HPDE6-E6E7 (cell line): ENCODE measurements around the gene CARMIL1.
"Not testable (repeated sequence)": the region's sequence is repeated elsewhere in the genome, so short reads cannot be mapped to it uniquely, and the experiment has no call there.

ENCODE experiments used
- DNase-seq: peaks from one replicate; pipeline ENCODE4 v3.0.0; 2011; ENCODE audit warnings: missing footprints; ENCODE audit errors: extremely low spot score

Gene CARMIL1

DNA sequence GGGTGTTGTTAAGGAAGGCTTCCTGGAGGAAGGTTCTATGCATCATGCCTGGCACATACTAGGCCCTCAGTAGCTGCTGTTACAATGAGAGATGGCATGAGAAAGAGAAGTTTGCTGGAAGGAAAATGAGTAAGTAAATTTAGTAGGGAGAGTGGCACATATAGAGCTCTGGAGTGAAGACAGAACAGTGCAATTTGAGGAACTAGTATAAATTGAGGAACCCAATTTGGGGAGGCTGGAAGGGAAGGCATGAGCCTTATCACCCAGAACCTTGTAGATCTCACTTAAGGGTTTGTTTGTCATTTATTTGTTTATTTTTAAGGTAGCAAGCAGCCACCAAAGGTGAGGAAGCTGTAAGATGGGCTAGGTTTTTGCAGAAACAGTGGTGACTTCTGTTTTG lies 285.8 kb downstream of the CARMIL1 start:
- DNase-seq, result no peak

DNA sequence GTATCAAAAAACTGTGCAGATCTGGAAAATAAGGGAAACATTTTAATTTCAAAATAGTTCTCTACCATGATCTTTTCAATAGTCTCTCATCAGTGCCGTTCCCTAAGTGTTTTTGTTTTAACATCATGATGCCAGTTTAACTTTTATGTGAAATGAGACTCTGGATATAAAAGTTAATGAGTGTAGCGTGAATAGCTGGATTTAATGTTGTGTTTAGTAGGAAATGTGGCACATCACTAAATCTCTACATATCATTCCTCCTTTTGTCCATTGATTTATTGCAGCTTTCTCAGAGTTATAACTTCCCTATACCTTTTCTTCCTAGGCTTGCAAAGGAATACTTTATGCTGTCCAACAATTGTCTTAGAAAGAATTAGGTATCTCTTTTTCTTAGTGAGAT lies 291.4 kb downstream of the CARMIL1 start:
- no peak for DNase-seq

DNA sequence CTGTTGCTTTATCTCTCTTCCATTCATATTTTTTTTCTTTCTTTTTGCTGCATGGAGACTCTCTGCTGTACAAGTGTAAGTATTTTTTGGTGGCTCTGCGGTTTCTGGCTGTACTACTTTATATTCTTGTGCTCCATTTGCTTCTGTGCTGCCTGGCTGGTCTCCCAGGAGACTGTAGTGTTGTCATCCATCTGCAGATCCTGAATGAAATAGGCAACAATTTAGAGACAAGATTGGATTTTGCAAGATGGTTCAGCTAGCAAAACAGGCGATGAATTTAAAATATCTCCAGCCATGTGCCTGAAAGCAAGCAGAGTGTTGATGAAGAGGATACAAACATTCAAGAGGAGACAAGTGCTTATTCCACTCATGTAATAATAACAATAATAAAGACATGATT lies 297.7 kb downstream of the CARMIL1 start:
- no peak for DNase-seq

DNA sequence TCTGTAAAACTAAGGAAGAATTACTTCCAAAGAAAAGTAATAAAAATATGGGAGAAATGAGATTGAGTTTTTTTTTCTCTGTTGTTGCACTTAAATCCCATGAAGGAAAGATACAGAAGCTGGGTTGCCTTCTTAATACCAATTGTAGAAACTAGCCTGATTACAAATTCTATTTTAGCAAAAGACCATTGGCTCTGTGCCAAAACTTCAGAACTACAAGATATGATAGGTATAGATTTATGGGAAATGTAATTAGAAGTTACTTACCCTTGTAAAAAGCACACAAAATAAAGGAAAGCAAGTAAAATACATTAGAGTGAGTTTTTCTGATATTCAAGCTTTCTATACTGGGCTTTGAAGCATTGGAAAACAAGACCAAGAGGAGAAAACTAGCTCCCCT lies 299.4 kb downstream of the CARMIL1 start:
- DNase-seq, result no peak

DNA sequence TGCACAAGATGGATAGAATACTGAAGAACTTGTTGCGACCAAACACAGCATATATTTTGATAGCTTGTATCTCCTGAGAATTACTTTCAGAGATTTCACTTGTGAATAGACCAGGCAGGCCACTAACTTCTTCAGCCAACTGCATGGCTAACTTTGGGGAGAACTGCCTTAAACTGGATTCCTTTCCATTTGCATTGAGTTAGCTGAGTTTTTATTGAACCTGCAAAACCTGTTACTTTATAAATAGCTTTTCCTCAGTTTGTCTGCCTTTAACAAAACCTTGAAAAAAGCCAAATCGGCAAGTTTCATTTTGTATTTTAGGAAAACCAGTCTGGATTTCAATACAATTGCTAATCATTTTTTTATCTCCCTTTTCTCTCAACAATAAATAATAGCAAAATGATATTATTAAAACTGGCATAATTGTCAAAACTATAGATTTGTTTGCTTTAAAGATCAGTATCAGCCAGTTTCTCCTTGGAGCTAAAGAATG lies 300.3 kb downstream of the CARMIL1 start:
- no peak for DNase-seq

DNA sequence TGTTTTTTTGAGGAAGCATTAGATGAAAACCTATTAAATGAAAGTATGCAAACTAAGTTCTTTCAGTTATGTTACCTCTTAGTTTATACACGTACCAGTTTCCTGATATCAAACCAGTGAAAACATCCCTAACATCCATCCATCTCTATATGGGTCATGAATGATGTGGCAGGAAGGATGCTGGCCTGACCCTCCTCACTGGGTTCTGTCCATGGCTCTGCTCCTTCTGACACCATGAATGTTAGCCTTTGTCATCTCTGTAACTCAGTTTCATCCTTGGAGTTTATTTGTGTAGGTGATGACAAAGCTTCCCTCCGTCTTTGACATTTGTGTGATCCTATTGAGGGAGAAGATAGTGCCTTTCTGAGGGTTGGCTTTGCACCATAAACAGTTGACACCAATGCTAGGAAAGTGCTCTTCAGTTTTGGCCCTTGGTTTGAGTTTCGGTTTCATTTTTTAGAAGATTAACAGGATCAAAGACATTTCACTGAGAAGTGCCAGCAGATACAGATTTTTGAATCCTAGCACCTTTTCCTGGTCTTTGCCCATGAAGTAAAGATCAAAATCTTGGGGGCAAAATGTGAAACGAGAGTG lies 300.8 kb downstream of the CARMIL1 start:
- DNase-seq, result no peak

DNA sequence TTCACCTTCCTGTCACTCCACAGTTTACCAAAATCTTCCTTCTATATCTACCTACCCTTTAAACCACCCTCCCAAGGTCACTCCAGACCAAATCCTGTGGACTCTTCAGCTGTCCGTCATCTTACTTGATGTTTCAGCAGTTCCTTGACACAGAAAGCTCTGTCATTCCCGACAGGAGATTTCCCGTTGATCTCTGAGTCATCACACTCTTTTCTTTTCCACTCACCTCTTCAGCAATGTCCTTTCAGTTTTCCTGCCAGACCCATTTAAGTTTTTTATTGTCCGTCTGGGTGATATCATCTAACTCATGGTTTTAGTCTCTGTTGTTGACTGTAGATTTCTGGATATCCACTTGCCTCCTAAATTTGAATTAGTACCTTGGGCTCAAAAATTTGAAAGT lies 302.9 kb downstream of the CARMIL1 start:
- no peak for DNase-seq

DNA sequence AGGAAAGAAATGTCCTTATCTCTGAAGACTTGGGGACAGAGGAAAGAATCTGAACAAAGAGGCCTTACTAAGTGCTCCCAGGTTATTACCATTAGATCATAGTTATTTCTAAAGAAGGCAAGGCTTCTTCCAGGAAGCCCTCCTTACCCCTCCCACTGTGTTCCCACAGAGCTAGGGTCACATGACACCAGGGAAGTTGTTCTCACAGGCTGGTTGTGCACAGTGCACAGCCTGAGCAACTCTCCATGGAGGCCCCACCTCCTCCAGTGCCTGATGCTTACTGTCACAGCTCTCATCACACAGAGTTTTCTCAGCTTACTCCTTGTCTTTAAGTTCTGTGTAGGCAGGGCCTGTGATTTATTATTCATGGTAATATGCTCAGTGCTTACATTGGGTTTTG lies 303.9 kb downstream of the CARMIL1 start:
- DNase-seq, result no peak

DNA sequence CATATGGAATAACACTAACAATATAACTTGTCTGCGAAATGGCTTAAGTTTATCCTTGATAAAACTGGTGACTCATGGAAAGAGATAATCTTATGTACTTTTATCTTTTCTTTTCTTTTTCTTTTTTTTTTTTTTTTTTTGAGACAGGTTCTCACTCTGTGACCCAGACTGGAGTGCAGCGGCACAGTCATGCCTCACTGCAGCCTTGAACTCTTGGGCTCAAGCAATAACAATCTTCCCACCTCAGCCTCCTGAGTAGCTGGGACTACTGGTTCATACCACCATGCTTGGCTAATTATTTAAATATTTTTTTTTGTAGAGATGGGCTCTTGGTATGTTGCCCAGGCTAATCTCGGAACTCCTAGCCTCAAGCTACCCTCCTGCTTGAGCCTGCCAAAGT lies 304.7 kb downstream of the CARMIL1 start:
- no peak for DNase-seq

DNA sequence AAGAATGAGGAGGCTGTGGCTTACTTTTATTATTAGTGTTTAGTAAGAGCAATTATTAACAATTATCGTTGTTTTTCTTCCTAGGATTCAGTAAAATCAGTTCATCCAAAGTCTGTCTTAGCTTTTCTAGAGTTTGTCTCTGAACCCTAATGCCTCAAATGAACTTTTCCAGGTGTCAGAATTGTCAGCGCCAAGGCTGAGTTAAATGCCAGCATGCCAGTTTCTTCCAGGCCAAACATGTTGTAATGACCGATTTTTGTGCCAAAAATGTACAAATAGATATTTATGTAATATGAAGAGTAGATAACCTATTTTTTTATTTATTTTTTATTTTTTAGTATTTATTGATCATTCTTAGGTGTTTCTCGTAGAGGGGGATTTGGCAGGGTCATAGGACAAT lies 306.1 kb downstream of the CARMIL1 start:
- DNase-seq, result no peak

DNA sequence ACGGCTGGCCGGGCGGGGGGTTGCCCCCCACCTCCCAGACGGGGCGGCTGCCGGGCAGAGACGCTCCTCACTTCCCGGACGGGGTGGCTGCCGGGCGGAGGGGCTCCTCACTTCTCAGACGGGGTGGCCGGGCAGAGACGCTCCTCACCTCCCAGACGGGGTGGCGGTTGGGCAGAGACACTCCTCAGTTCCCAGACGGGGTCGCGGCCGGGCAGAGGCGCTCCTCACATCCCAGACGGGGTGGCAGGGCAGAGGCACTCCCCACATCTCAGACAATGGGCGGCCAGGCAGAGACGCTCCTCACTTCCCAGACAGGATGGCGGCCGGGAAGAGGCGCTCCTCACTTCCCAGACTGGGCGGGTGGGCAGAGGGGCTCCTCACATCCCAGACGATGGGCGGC lies 306.9 kb downstream of the CARMIL1 start:
- not testable (repeated sequence) for DNase-seq

DNA sequence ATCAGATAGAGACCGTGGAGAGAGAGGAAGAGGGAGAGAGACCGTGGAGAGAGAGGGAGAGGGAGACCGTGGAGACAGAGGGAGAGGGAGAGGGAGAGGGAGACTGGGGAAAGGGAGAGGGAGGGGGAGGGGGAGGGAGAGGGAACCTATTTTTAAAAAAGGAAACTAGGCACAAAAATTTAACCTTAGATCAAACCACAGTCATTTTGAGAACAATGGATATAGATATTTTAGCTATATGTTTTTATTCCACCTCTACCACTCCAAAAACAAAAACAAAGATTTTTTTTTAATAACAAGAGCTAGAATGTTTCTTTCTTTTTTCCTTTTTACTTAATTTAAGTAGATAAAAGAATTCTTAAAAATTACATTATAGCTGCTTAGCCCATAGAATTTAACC lies 307.8 kb downstream of the CARMIL1 start:
- no peak for DNase-seq

DNA sequence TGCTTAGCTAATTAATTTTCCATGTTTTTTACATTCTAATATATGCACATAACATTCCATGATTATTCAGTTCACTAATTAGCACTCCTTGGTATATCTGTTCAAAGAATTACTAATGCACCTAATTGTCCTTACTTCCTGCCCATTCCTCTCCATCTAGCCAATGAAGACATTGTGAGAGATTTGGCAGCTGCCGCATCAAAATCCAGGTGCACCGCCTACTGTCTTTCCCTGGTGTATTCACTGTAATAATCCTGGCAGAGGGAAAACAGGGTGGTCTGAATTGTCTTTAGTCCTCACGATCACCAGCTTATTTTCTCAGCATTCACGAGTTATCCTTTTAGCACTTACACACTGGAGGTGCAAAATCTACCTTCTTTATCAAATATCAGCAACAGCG lies 311.8 kb downstream of the CARMIL1 start:
- DNase-seq, result no peak

DNA sequence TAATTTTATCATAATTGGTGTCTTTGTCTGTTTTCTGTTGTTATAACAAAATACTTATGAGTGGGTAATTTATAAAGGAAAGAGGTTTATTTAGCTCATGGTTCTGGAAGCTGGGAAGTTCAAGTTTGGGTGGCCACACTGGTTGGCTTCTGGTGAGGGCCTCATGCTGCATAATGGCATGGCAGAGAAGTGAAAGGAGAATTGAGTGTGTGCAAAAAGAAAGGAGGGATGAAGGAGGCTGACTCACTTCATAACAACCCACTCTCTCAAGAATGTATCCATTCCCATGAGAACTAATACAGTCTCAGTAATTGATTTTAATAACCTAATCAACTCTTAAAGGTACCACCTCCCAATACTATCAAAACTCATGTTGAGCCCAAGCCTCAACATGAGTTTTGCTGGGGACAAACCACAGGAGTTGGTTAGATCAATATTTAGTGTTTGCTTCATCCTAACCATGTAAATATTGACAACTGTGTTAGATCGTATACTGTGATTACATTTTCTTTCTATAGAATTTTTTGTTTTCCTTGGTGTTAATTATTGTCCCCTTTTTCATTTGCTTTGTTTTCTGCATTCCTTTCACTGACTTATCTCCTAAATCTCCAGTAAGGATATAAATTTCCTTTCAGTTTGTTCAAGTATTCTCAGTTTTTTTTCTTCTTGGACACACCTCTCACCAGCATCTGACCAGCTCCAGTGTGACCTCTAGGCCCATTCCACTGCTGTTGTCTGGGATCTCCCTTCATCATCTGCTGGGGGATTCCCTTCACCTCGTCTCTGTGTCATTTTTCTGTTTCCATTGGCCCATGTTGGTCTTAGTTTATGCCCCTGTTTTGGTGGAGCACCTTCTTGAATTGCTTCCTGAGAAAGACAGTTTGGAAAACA lies 318.0 kb downstream of the CARMIL1 start:
- no peak for DNase-seq

DNA sequence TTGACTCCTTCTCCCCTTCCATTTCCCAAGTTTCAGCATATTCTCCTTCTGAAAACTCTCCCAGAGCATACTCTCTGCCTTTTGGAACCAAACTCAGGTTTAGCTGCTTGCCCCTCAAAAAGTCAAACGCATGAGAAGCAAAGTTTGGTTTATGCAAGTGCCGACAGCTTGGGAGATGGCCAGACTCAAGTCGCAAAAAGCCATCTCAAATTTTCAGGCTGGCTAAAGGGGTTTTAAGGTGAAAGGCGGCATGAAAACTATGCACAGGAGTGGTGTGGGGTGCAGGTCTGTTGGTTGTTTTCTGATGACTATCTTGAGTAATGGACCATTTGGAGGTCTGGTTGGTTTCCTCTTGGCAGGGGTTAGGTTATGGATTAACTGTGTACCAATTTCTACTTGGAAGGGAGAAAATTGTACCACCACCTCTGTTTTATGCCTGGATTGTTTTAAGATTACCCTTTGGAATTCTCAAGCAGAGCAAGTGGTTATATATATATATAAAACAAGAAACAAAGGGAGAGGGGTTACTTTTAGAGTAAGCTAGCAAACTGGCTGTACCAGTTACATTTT lies 320.4 kb downstream of the CARMIL1 start:
- no peak for DNase-seq

DNA sequence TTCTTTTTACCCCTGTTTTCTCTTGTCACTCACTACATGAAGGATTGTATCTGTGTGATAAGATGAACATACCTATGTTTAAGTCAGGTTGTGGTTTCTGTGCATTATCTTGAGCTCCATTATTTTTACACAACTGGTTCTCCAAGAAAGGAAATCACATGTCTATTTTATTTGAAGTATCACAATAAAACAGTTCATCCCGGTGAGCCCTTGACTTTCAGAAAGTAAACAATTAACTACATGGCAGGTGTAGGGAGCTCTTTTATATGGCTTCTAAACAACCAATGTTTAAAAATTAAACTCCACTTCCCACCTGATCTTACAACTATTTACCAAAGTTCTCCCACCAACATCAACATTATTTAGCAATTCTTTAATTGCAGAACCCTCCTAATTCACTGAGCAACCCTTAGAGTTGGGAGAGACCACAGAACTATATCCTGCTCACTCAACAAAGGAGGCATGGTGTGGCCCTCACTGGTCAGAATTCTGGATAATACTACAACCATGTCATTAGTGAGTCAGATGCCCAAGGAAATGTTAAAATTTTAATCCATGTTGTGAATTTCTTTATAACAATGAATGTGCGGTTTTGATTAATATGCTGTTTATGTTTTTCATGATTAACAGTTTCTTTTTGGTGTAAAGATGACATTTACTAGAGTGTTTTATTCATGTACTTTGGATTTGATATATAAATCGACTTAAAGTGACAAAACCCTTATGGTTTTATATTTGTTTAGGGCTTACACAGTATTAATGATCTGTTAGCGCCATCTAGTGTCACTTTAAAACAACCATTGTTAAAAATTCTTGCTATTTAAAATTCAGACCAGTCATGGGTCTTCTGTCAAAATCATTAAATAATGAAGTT lies 322.9 kb downstream of the CARMIL1 start:
- no peak for DNase-seq

DNA sequence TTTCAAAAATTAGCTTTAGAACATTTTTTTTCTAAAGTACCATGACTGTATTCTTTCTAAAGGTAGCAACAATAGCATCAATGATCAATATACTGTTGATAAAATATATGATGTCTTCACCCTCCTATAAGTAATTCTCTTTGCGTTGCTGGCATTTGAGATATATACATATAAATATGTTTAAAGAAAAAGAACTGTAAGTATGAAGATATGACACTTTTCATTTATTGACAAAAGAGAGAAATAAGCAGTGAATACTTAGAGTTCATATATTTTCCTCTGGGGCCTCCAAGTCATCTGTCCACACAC lies 323.5 kb downstream of the CARMIL1 start:
- DNase-seq, result no peak

DNA sequence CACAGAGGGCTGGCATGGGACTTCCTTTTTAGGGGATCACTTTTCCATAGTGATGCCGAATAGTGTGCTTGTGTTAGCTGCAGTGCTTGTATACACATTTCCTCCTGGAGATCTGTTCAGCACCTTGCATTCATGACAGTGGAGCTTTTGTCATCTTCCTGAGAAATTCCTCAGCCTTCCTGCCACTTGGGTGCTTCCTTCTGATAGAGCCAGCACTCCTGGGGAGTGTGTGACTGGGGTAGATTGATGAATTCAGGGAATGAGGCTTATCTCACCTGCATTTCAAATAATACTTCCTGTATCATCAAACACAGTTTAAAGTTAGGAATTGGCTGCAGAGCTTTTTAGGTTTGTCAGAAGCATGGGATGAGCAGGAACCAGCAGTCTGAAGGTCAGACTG lies 324.1 kb downstream of the CARMIL1 start:
- no peak for DNase-seq

DNA sequence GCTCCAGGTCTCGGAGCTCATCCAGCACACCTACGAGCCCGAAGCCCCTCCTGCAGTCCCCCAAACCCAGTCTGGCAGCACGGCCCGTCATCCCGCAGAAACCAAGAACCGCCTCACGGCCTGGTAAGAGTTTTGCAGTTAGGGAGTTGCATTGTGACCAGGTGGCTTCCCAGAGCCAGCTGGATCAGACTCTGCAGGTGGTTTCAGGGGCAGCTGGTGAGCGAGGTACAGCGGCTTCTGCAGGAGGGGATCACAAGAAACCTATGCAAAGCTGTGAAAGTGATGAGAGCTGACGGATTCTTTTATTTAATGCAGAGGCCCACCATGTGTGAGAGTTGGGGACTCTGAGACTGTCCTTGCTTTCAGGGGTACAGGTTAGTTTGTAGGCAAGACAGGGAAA lies 327.0 kb downstream of the CARMIL1 start:
- DNase-seq, result no peak

DNA sequence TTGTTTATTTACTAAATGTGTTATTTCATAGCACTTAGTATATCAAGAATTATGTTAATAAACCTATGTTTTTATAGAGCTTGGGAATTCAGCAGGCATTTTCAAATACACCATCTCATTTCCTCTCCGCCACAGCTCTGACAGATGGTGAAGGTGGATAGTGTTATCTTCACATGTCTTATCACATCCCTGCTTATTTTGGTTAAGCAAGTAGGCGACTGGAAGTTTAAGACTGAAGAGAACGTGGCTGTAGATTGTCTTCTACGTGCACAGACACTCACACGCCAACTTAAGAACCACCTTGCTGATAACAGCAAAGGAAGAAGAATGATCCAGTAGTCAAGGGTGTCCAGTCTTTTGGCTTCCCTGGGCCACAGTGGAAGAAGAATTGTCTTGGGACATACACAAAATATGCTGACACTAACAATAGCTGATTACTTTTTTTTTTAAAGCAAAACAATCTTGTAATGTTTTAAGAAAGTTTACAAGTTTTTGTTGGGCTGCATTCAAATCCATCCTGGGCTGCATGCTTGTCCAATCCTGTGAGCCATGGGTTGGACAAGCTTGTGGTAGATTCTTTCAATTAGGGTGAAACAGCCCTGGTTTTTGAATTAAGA lies 329.5 kb downstream of the CARMIL1 start:
- no peak for DNase-seq

DNA sequence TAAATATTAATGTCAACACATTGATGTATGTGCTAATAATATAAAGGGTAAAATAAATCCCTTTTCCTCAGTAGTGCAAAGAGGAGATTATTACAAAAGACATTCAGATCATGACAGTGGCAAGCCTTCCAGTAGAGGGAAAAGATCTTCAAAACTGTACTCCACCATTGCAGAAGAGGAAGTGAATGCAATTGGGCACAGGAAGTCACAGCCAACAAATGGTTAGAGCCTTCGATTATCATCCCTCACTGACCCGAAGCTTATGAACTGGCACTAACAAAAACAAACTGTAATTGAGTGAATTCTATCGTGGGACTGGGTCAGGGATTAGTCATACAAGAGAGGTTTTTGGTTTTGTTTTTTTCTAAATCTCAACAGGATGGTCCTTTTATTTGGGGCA lies 333.5 kb downstream of the CARMIL1 start:
- DNase-seq, result no peak

DNA sequence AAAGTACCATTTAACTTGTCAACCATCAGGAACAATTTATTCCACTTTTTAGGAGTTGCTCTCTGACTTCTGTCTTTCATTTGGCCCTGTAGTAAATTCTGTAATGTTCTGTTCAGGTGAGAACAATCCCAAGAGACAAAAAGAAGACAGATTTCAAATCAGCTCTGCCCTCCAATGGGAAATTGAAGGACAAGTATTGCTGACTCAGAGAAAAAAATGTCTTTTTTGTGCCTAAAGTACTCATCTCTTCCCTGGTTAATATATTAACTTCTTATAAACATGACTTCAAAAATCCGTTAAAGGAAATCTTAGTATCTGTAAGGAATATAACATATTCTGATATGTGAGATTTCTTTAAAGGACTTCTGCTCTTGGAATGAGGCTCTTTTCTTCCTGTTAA lies 334.2 kb downstream of the CARMIL1 start:
- no peak for DNase-seq
